Cardiac fibroblast (primary cell): ENCODE data around the gene DVL1.

Experiments
- DNase-seq, 2 donors: peaks; one replicate each; pipeline versions ENCODE4 v3.0.0 to v3.0.0-alpha.2; 2010; ENCODE audit warnings: low read depth in 2 of 2
- H3K4me3 ChIP-seq, 2 donors: replicated peaks in 1 of 2; 1 replicate in 1 of 2; 2 replicates in 1 of 2; pipeline ENCODE4 v1.5.1; 2011; ENCODE audit warnings: low read depth in 2 of 2, low read length in 2 of 2, mild to moderate bottlenecking in 2 of 2, moderate library complexity in 1 of 2
- CTCF ChIP-seq: IDR thresholded peaks from one replicate; pipeline ENCODE4 v1.5.1; 2011; ENCODE audit warnings: low read depth, mild to moderate bottlenecking, low read length, inconsistent platforms

Gene DVL1

GRCh38 chr1:1300352-1300739 lies 48.9 kb downstream of the DVL1 start:
- H3K4me3 ChIP-seq: no peak overlapping the region
- DNase-seq: no peak
- no peak for TF ChIP-seq CTCF

- peak; percentile 46 for TF ChIP-seq CTCF
- no peak for DNase-seq
- H3K4me3 ChIP-seq: no peak overlapping the region
These were observed 49.4 kb downstream of the DVL1 start for GRCh38 chr1:1299686-1300351.

- peak in 1 of 2 donors; percentile 22 for DNase-seq
- no peak overlapping the region for H3K4me3 ChIP-seq
- TF ChIP-seq CTCF: no peak
These were observed 50.1 kb downstream of the DVL1 start for GRCh38 chr1:1298861-1299685.

- no peak for TF ChIP-seq CTCF
- no peak for DNase-seq
- H3K4me3 ChIP-seq: no peak overlapping the region
These were observed 51.3 kb downstream of the DVL1 start for GRCh38 chr1:1297802-1298424.

- no peak overlapping the region for H3K4me3 ChIP-seq
- no peak for TF ChIP-seq CTCF
- no peak for DNase-seq
These were observed 52.9 kb downstream of the DVL1 start for GRCh38 chr1:1296070-1297061.

GRCh38 chr1:1295154-1295923 lies 53.9 kb downstream of the DVL1 start:
- no peak overlapping the region for H3K4me3 ChIP-seq
- no peak for TF ChIP-seq CTCF
- no peak for DNase-seq
